H1 (cell line): ENCODE data around the gene TAS1R3. TPM values are rescaled to one million over a fixed set of nuclear protein-coding genes. Genes with fewer than 3 reads are reported as not detected.

Source experiments
- CHD2 ChIP-seq: IDR thresholded peaks from 2 replicates; pipeline ENCODE4 v1.6.1; 2012; ENCODE audit warnings: low read length, improper control_type of control experiment
- CTCF ChIP-seq, 3 experiments: IDR thresholded peaks; 1 replicate in 2 of 3; 2 replicates in 1 of 3; pipeline versions ENCODE4 v1.5.1 to v1.6.1; 2011; ENCODE audit warnings: low read length in 3 of 3, mild to moderate bottlenecking in 3 of 3, inconsistent platforms in 2 of 3, low read depth in 1 of 3, moderate library complexity in 1 of 3; ENCODE audit not compliant: insufficient read depth in 1 of 3; ENCODE audit errors: control extremely low read depth in 1 of 3
- KDM1A ChIP-seq: fragments of 200-600, 300-600 bp; sonication (generic); IDR thresholded peaks from 2 replicates; pipeline ENCODE4 v1.7.1; 2016; ENCODE audit warnings: mild to moderate bottlenecking, low read length, borderline replicate concordance
- MAX ChIP-seq: IDR thresholded peaks from 2 replicates; pipeline ENCODE4 v1.6.1; 2012; ENCODE audit warnings: inconsistent platforms
- SIX5 ChIP-seq: IDR thresholded peaks from 2 replicates; pipeline ENCODE4 v1.6.1; 2011; ENCODE audit warnings: mild to moderate bottlenecking, low read depth, low read length
- SP1 ChIP-seq: IDR thresholded peaks from 2 replicates; pipeline ENCODE4 v1.6.1; 2011; ENCODE audit warnings: low read depth, low read length
- polyA plus RNA-seq, 7 experiments: library from polyadenylated mRNA; depleted of rRNA in 3 of 7; stranded (reverse) in 5 of 7; unstranded in 2 of 7; fragments of >200 nt in 5 of 7; fragments of 200-250 nt in 2 of 7; gene quantifications; 1 replicate in 5 of 7; 2 replicates in 1 of 7; 4 replicates in 1 of 7; pipeline versions ENCODE4 v1.2.1 to v1.2.3, GENCODE V29; 2011 to 2013; ENCODE audit warnings: missing spikeins in 2 of 7, mixed read lengths in 2 of 7
- total RNA-seq: library from RNA; stranded (reverse); fragmentation: NEBNext Ultra II Directional; extraction: Animal tissue kit (Norgen Biotek cat#: 25700); gene quantifications from 2 replicates; pipeline ENCODE4 v1.2.1, GENCODE V29; 2021

The TAS1R3 gene
- total and polyA plus RNA-seq, 2 of the 8 experiments (the other 6 are each of a cell fraction or from before 2014, with no cell fraction given), result 0.03 to 0.19 TPM

GRCh38 chr1:1296070-1297061 is 34.7 kb upstream of the TAS1R3 start (continued):
- TF ChIP-seq CTCF (IDR thresholded peaks at IDR 0.05; ENCODE audit: control extremely low read depth in 1 of 3, insufficient read depth in 1 of 3, low read depth in 1 of 3, low read length in 3 of 3) (no peak), SP1 (no peak), SIX5 (no peak), KDM1A (no peak), CHD2 (no peak), MAX (no peak)
